GM19468 (cell line): ENCODE data around the gene NUDCD3.

Experiments
- ATAC-seq: cut with Tn5 transposase; IDR thresholded peaks from one replicate; pipeline ENCODE4 v1.9.1; 2021; ENCODE audit warnings: mild to moderate bottlenecking, moderate library complexity, moderate number of reproducible peaks; ENCODE audit not compliant: unreplicated experiment; ENCODE audit errors: extremely low read depth

The NUDCD3 gene

DNA sequence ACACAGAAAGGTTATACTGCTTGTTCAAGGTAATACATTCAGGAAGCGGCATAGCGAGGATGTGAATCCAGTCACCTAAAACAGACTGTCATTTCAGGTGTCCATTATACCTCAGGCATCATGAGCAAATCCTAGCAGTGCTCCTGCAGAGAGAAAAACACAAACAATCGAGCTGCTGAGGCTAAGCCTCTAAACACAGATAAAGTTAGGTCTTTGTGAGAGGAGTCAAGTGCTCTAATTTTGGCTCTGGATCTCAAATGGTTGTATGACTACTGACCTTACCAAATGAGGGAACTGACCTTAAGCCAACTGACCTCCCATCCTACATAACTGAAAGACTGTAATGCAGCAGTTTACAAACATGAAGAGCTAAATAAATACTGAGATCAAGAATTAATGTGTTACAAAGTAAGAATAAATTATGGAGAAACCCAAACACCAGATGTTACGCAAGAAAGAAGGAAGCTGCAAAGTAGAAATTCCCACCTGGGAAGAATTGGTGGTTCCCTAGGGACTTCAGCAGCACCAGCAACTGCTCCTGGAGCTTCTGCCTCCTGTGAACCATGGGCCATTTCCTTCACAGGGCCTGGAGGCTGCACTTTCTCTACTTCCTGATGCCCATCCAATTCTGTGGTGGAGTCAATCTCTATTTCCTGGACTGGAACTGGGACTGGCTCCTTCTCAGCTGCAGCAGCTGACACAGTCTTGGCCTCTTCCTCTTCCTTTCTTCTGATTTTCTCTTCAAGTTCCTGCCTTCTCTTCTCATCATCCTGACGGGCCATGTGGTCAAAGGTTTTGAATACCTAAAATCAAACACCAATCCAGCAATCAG is 5.8 kb downstream of the NUDCD3 start:
- ATAC-seq, result no peak

GRCh38 chr7:44482502-44483485 is 7.7 kb downstream of the NUDCD3 start:
- no peak for ATAC-seq

DNA sequence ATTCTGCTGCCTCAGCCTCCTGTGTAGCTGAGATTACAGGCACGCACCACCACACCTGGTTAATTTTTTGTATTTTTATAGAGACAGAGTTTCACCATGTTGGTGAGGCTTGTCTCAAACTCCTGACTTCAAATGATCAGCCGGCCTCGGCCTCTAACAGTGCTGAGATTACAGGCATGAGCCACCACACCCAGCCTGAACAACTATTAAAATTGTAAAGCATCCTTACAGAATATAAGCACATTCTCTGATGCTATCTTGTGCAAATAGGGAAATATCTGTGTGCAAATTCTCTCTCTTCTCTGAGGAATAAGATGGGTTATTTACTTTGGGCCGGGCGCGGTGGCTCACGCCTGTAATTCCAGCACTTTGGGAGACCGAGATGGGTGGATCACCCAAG is 12.5 kb downstream of the NUDCD3 start:
- ATAC-seq, result no peak

- peak; percentile 42 for ATAC-seq
Measured at GRCh38 chr7:44477063-44477830, 13.2 kb downstream of the NUDCD3 start.

DNA sequence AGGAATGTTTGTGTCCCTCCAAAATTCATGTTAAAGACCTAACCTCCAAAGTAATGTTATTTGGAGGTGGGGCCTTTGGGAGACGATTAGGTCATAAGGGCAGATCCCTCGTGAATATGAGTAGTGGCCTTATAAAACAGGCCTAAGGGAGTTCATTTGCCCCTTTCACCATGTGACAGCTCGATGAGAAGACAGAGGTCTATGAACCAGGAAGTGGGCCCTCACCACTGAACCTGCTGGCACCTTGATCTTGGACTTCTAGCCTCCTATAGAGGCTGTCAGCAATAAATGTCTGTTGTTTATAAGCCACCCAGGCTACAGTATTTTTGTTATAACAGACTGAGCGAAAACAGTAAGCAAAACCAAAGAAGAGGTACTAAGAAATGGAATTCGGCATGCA is 14.1 kb downstream of the NUDCD3 start:
- ATAC-seq, result no peak

GRCh38 chr7:44473295-44473694 is 17.2 kb downstream of the NUDCD3 start:
- ATAC-seq, result no peak

DNA sequence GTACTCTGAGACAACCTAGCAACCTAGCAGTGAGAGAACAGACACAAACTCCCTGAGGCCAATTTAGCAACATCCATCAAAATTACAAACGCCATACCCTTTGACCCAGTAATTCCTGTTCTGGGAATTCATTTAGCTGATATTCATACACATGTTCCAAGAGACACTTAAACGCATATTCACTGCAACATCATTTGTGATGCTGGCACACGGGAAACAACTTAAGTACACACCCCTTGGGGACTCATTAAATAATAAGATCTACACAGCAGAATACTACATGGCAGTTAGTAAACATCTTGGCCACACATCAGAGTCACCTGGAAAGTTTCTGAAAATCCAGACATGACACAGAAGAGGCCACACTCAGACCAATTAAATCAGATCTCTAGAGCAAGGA is 17.6 kb downstream of the NUDCD3 start:
- no peak for ATAC-seq

- ATAC-seq, result no peak
Measured at GRCh38 chr7:44471850-44472249, 18.6 kb downstream of the NUDCD3 start.

GRCh38 chr7:44471436-44471835 is 19.0 kb downstream of the NUDCD3 start:
- ATAC-seq, result no peak

- no peak for ATAC-seq
Measured at GRCh38 chr7:44470628-44471245, 19.7 kb downstream of the NUDCD3 start.

- ATAC-seq, result no peak
Measured at GRCh38 chr7:44470135-44470479, 20.4 kb downstream of the NUDCD3 start.

DNA sequence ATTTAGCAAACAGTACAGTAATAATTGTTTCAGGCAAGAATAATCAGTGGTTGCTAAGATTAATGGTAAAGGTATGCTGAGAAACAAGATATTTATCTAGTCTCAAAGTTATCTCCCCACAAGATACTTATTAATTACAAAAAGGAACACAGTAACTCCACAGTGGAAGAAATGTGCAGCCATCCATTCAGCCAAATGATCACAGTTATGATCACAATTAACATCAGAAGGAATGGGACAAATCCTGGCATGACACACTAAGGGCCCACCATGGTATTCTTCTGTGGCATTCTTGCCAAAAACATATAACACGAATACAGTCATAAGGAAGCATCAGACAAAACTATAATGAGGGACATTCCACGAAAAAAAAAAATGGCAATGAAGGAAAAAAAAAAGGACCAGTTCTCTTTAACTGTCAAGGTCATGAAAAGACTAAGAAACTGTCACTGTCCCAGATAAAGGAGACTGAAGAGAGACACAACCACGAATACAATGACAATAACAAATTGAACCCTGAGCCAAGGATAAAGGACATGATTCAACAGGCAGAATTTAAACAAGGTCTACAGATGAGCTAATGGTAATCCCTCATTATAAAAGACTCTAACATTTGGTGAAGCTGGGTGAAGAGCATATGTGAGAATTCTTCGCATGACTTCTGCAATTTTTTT is 20.9 kb downstream of the NUDCD3 start:
- ATAC-seq, result no peak

- no peak for ATAC-seq
Measured at GRCh38 chr7:44467217-44467548, 23.3 kb downstream of the NUDCD3 start.

- no peak for ATAC-seq
Measured at GRCh38 chr7:44466300-44467216, 23.9 kb downstream of the NUDCD3 start.

DNA sequence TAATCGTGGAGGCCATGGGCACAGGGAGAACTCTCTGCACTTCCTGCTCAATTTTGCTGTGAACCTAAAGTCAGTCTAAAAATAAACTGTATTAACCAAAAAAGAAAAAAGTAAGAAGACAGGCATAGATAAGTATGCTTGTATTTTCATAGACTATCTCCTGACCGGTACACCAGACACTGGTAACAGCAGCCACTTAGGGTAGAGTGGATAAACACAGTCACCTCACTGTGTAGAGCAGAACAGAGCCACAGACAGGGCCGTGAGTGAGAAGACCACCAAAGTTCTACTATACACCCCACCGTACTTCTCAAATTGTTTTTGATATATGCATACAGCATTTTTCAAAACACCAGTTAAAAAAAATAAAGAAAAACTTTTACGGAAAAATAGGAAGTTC is 25.0 kb downstream of the NUDCD3 start:
- ATAC-seq, result no peak

- ATAC-seq, result no peak
Measured at GRCh38 chr7:44463169-44463808, 27.2 kb downstream of the NUDCD3 start.

GRCh38 chr7:44461387-44461786 is 29.1 kb downstream of the NUDCD3 start:
- ATAC-seq, result no peak

DNA sequence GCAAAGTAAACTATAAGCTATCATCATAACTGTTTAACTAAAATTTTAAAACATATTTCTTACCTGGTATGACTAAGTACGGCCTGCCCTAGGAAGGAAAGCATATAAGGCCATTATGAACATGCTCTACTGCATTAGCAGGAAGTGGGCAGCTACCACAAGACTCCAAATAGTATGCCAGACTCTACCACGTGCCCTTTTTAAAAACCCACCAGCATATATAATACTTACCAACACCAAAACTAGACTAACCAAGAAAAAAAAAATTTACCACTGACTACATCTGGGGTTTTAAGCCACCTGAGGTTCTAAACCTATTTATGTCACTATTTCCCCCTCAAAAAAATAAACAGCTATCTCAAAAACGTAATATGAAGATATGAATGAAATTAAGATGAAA is 30.1 kb downstream of the NUDCD3 start:
- peak; percentile 98 for ATAC-seq
